Type B pancreatic cell (in vitro differentiated cells): Measurements from ENCODE around the gene CHST5. TPM values are rescaled to one million over a fixed set of nuclear protein-coding genes. Genes with fewer than 3 reads are reported as not detected.

Source experiments
- DNase-seq: peaks from one replicate; pipeline ENCODE4 v3.0.0; 2021; ENCODE audit warnings: mixed read lengths; ENCODE audit not compliant: unreplicated experiment; ENCODE audit errors: extremely low spot score
- H3K27ac Mint-ChIP-seq: 2 replicates; pipeline ENCODE4 v1.8.0; 2021; ENCODE audit warnings: mild to moderate bottlenecking, mixed read lengths
- H3K27me3 Mint-ChIP-seq: 2 replicates; pipeline ENCODE4 v1.8.0; 2021; ENCODE audit warnings: mixed read lengths
- H3K36me3 Mint-ChIP-seq: 2 replicates; pipeline ENCODE4 v1.8.0; 2021; ENCODE audit warnings: mixed read lengths
- H3K4me1 Mint-ChIP-seq: one replicate; pipeline ENCODE4 v1.8.0; 2021; ENCODE audit warnings: mixed read lengths; ENCODE audit not compliant: unreplicated experiment
- H3K4me3 Mint-ChIP-seq: 2 replicates; pipeline ENCODE4 v1.8.0; 2021; ENCODE audit warnings: mild to moderate bottlenecking, mixed read lengths
- H3K9me3 Mint-ChIP-seq: 2 replicates; pipeline ENCODE4 v1.8.0; 2021; ENCODE audit warnings: mixed read lengths
- CTCF ChIP-seq: fragments of 200-600 bp; sonication (generic); conservative IDR thresholded peaks from 2 replicates; pipeline ENCODE4 v1.5.0; 2021; ENCODE audit warnings: antibody characterized with exemption, mild to moderate bottlenecking
- total RNA-seq: library from RNA; stranded (reverse); gene quantifications from 2 replicates; pipeline ENCODE4 v1.2.1, GENCODE V29; 2021; ENCODE audit warnings: low replicate concordance

Gene CHST5
- total RNA-seq, 1 donor from 2014 or later, result 0.60 TPM

GRCh38 chr16:75567911-75568310, 32.0 kb upstream of the CHST5 start:
- no peak for TF ChIP-seq CTCF
- Mint-ChIP-seq H3K36me3 (peaks cover 3% of the 10 kb centered on the region), H3K9me3 (no peaks in the 10 kb centered on the region), H3K27ac (peak overlapping the region; percentile 68), H3K4me3 (peak overlapping the region; percentile 100), H3K27me3 (peaks cover 14% of the 10 kb centered on the region), H3K4me1 (peaks cover 17% of the 10 kb centered on the region)
- DNase-seq, result no peak

GRCh38 chr16:75566758-75567255, 30.9 kb upstream of the CHST5 start:
- peak overlapping the region; percentile 68 for H3K27ac Mint-ChIP-seq
- H3K27me3 Mint-ChIP-seq, result peaks cover 17% of the 10 kb centered on the region
- no peaks in the 10 kb centered on the region for H3K9me3 Mint-ChIP-seq
- no peak for DNase-seq
- peaks cover 3% of the 10 kb centered on the region for H3K36me3 Mint-ChIP-seq
- no peak for TF ChIP-seq CTCF
- H3K4me3 Mint-ChIP-seq, result peak overlapping the region; percentile 100
- peaks cover 17% of the 10 kb centered on the region for H3K4me1 Mint-ChIP-seq

GRCh38 chr16:75566040-75566757, 30.3 kb upstream of the CHST5 start, which contains the start of gene GABARAPL2:
Gene GABARAPL2, plus strand, starts transcription at chr16:75566379. Its CDS starts 108 bp downstream, at chr16:75566487.
- peak within 1 kb of the TSS; percentile 100 for H3K4me3 Mint-ChIP-seq
- no peaks in the 10 kb centered on the region for H3K9me3 Mint-ChIP-seq
- no peak for TF ChIP-seq CTCF
- H3K4me1 Mint-ChIP-seq, result peaks cover 17% of the 10 kb centered on the region
- peaks cover 17% of the 10 kb centered on the region for H3K27me3 Mint-ChIP-seq
- peaks cover 3% of the 10 kb centered on the region for H3K36me3 Mint-ChIP-seq
- H3K27ac Mint-ChIP-seq, result peak within 1 kb of the TSS; percentile 98
- DNase-seq, result peak; percentile 93

- peaks cover 3% of the 10 kb centered on the region for H3K36me3 Mint-ChIP-seq
- TF ChIP-seq CTCF, result no peak
- peaks cover 17% of the 10 kb centered on the region for H3K4me1 Mint-ChIP-seq
- DNase-seq, result no peak
- H3K27me3 Mint-ChIP-seq, result peaks cover 17% of the 10 kb centered on the region
- peak overlapping the region; percentile 100 for H3K4me3 Mint-ChIP-seq
- H3K9me3 Mint-ChIP-seq, result no peaks in the 10 kb centered on the region
- peak overlapping the region; percentile 98 for H3K27ac Mint-ChIP-seq
Observed at GRCh38 chr16:75565640-75566039, 29.7 kb upstream of the CHST5 start.

- Mint-ChIP-seq H3K4me3 (peak overlapping the region; percentile 5), H3K27ac (peak overlapping the region; percentile 85), H3K27me3 (peaks cover 13% of the 10 kb centered on the region), H3K36me3 (no peaks in the 10 kb centered on the region), H3K9me3 (no peaks in the 10 kb centered on the region), H3K4me1 (peaks cover 14% of the 10 kb centered on the region)
- no peak for DNase-seq
- TF ChIP-seq CTCF, result no peak
Observed at GRCh38 chr16:75559564-75560372, 23.9 kb upstream of the CHST5 start.
